ENCODE results near the gene FCGR3A.

The FCGR3A gene

DNA sequence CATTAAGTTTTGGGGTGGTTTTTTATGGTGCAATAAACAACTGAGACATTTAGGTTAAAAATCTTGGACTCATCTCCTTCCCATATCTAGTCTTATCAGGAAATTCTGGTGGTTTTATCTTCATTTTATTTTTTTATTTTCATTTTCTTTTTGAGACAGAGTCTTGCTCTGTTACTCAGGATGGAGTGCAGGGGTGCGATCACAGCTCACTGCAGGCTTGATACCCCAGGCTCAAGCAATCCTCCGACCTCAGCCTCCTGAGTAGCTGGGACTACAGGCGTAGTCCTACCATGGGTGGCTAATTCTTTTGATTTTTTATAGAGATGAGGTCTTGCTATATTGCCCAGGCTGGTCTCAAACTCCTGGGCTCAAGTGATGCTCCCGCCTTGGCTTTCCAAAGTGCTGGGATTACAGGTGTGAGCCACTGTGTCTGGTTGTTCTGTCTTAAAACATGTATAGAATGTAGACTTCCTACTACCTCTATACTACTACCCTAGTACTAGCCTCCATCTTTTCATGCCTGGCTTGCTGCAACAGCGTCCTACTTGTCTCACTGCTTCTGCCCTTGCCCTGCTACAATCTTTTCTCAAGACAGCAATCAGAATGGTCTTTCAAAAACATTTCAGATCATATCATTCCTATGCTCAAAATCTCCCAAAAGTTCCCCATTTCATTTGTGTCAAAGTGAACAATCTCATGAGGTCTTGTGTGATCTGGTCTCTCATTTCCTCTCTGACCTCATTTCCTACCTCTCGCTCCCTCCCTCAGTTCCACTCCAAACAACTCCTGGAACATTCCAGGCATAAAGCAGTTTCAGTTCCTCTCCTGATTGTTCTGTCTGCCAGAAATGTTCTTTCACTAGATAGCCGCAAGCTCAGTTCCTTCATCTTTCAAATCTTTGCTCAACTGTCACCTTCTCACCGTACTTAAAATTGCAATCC, 50.2 kb downstream of the FCGR3A start:
- no peak for DNase-seq

- no peak for DNase-seq
Observed at GRCh38 chr1:161498646-161499045, 51.0 kb downstream of the FCGR3A start.

DNA sequence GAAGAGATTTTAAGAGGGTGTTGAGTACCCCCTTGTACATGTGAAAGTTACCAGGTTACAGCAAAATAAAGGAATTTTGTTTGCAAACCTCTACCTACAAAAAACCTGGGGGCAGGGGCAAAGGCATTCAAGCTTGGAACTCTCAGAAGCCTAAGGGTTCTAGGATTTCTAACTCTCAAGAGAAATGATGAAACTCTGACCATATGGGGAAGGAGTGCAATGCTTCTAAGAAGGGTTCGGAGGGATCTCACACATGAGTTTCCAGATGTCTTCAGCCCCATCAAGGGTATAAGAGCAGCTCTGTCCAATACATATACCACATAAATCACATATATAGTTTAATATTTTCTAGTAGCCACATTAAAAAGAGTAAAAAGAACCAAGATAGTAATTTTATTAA, 51.7 kb downstream of the FCGR3A start:
- no peak for DNase-seq

GRCh38 chr1:161495490-161495889, 54.1 kb downstream of the FCGR3A start:
- DNase-seq = no peak

DNA sequence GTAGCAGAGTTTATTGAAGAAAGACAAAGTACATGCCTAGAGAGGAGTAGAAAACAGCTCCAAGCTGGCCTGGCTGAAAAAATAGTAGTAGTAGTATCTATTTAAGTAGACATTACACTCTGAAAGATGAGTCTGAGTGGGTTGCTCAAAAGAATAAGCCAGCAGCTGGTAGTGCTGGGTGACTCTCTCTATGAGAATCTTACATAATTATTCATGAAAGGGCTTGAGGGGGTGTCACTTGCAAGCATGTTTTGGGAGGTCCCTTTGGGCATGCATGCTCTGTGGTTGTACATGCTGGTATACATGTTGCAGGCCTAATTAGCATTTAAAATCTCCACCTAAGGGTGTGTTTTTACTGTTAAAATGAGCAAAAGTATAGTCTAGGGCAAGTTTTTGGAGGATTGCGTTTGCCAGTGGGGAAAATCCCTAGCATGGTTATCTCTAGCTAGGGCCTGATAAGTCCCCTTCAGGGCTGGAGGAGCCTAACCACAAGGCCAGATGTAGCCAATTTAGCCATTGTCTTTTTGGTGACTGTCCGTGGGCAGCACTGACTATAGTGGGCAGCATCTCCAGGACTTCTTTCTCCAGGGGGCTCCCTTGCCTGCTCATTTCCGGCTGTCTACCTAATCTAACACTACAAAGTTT, 55.4 kb downstream of the FCGR3A start:
- no peak for DNase-seq

DNA sequence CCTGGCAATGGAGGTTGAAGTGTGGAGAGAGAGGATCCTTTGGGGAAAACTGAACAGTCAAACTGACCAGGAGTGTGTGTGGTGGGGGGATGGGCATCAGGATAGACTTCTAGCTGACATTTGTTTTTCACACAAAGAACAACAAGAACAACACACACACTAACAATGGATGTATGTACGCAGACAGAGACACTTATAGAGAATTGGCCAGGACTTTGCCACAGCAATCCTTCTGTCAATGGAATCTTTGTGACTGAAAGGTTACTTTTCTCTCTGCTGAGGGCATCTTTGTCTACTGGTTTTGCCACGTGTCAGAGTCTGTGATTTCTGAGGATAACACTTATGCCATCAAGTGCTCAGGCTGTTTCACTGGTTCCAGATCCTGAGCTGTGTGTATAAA, 56.8 kb downstream of the FCGR3A start:
- DNase-seq = no peak
